PFSK-1 (cell line): Measurements from ENCODE around the gene PCED1B.

ENCODE experiments used
- POLR2AphosphoS5 ChIP-seq: IDR thresholded peaks from 2 replicates; pipeline ENCODE4 v1.6.1; 2012; ENCODE audit warnings: low read depth, mild to moderate bottlenecking, control low read depth, low read length, moderate library complexity
- REST ChIP-seq, 2 experiments: IDR thresholded peaks; 2 replicates each; pipeline versions ENCODE4 v1.6.1 to v1.8.0; 2011 to 2012; ENCODE audit warnings: low read depth in 2 of 2, low read length in 2 of 2, control low read depth in 1 of 2, inconsistent platforms in 1 of 2, mild to moderate bottlenecking in 1 of 2, moderate library complexity in 1 of 2; ENCODE audit not compliant: insufficient read depth in 1 of 2
- TAF1 ChIP-seq: IDR thresholded peaks from 2 replicates; pipeline ENCODE4 v1.6.1; 2012; ENCODE audit warnings: low read length, control low read depth, borderline replicate concordance; ENCODE audit not compliant: insufficient read depth

GRCh38 chr12:47225356-47225755 lies 145.9 kb downstream of the PCED1B start:
- TF ChIP-seq POLR2AphosphoS5 (no peak), REST (IDR thresholded peaks at IDR 0.05; ENCODE audit: insufficient read depth in 1 of 2, low read depth in 2 of 2, low read length in 2 of 2) (no peak), TAF1 (no peak)
